K562 (cell line): ENCODE results near the gene SLC9A1. TPM values are rescaled to one million over a fixed set of nuclear protein-coding genes. Genes with fewer than 3 reads are reported as not detected.

Experiments used
- ARID2 ChIP-seq: fragments of 450-650 bp; IDR thresholded peaks from 2 replicates; pipeline ENCODE4 v1.6.1; 2017; ENCODE audit warnings: antibody characterized with exemption, mild to moderate bottlenecking
- CEBPG ChIP-seq, 3 experiments: fragments of 200-800 bp in 1 of 3; sonication (Bioruptor generic) in 1 of 3; sonication (generic) in 1 of 3; formaldehyde crosslinking in 1 of 3; IDR thresholded peaks in 2 of 3; conservative IDR thresholded peaks in 1 of 3; 2 replicates each; pipeline versions ENCODE4 v1.6.1 to v1.8.0; 2016 to 2022; ENCODE audit warnings: missing compliant biosample characterization in 2 of 3, missing genetic modification characterization in 2 of 3, mild to moderate bottlenecking in 1 of 3, missing genetic modification reagents in 1 of 3
- CTBP1 ChIP-seq: fragments of 450-650 bp; IDR thresholded peaks from 2 replicates; pipeline ENCODE4 v1.6.1; 2016; ENCODE audit warnings: borderline replicate concordance
- ELF2 ChIP-seq: fragments of 250-450 bp; sonication (Bioruptor Pico); IDR thresholded peaks from 2 replicates; pipeline ENCODE4 v1.5.0; 2021; ENCODE audit warnings: mild to moderate bottlenecking
- ERF ChIP-seq: fragments of 450-650 bp; formaldehyde crosslinking; IDR thresholded peaks from 2 replicates; pipeline ENCODE4 v1.4.0; 2020; ENCODE audit warnings: mild to moderate bottlenecking, mixed read lengths
- GMEB1 ChIP-seq: fragments of 250-450 bp; sonication (Bioruptor Pico); IDR thresholded peaks from 2 replicates; pipeline ENCODE4 v1.4.0; 2020; ENCODE audit warnings: mild to moderate bottlenecking
- HIVEP1 ChIP-seq: fragments of 250-450 bp; sonication (Bioruptor Pico); IDR thresholded peaks from 2 replicates; pipeline ENCODE4 v1.4.0; 2020; ENCODE audit warnings: mild to moderate bottlenecking
- KDM2B ChIP-seq: fragments of 250-450 bp; sonication (Bioruptor Pico); IDR thresholded peaks from 2 replicates; pipeline ENCODE4 v1.8.0; 2021; ENCODE audit warnings: mild to moderate bottlenecking, moderate library complexity
- LCOR ChIP-seq: sonication (generic); formaldehyde crosslinking; IDR thresholded peaks from 2 replicates; pipeline ENCODE4 v1.8.0; 2022; ENCODE audit warnings: mild to moderate bottlenecking, missing genetic modification reagents
- MAFG ChIP-seq: fragments of 450-650 bp; conservative IDR thresholded peaks from 2 replicates; pipeline ENCODE4 v1.6.1; 2016; ENCODE audit warnings: missing genetic modification characterization, missing compliant biosample characterization
- RBM22 ChIP-seq: fragments of 200-400 bp; formaldehyde crosslinking; IDR thresholded peaks from 2 replicates; pipeline ENCODE4 v1.6.1; 2018; ENCODE audit warnings: low read length, low read depth; ENCODE audit not compliant: poor library complexity, severe bottlenecking
- RCOR1 ChIP-seq, 2 experiments: IDR thresholded peaks; 2 replicates each; pipeline ENCODE4 v1.6.1; 2012; ENCODE audit warnings: low read depth in 2 of 2, low read length in 2 of 2, borderline replicate concordance in 1 of 2, improper control_type of control experiment in 1 of 2
- SMARCA4 ChIP-seq: fragments of 450-650 bp; IDR thresholded peaks from 2 replicates; pipeline ENCODE4 v1.6.1; 2016
- SREBF2 ChIP-seq: sonication (generic); formaldehyde crosslinking; IDR thresholded peaks from 2 replicates; pipeline ENCODE4 v1.4.0; 2020; ENCODE audit warnings: mild to moderate bottlenecking, missing genetic modification reagents
- STAG1 ChIP-seq: sonication (generic); formaldehyde crosslinking; IDR thresholded peaks from 2 replicates; pipeline ENCODE4 v1.5.0; 2020; ENCODE audit warnings: missing genetic modification reagents, borderline replicate concordance
- TCF3 ChIP-seq: sonication (generic); formaldehyde crosslinking; IDR thresholded peaks from 2 replicates; pipeline ENCODE4 v1.4.0; 2020; ENCODE audit warnings: mild to moderate bottlenecking, missing genetic modification reagents
- TEAD1 ChIP-seq, 2 experiments: fragments of 450-650 bp in 1 of 2; sonication (generic) in 1 of 2; formaldehyde crosslinking; IDR thresholded peaks; 2 replicates each; pipeline versions ENCODE4 v1.4.0 to v1.8.0; 2020 to 2022; ENCODE audit warnings: mild to moderate bottlenecking in 2 of 2, missing genetic modification reagents in 1 of 2
- ZBTB33 ChIP-seq: sonication (generic); formaldehyde crosslinking; IDR thresholded peaks from 2 replicates; pipeline ENCODE4 v1.8.1; 2023; ENCODE audit warnings: mild to moderate bottlenecking, missing genetic modification reagents
- ZNF134 ChIP-seq: fragments of 250-450 bp; sonication (Bioruptor Pico); conservative IDR thresholded peaks from 2 replicates; pipeline ENCODE4 v1.4.0; 2020
- ZNF217 ChIP-seq: sonication (generic); formaldehyde crosslinking; IDR thresholded peaks from 2 replicates; pipeline ENCODE4 v1.8.0; 2022; ENCODE audit warnings: mild to moderate bottlenecking, missing genetic modification reagents
- ZNF316 ChIP-seq: fragments of 450-650 bp; IDR thresholded peaks from 2 replicates; pipeline ENCODE4 v1.6.1; 2016
- ZNF324 ChIP-seq: fragments of 250-450 bp; sonication (Bioruptor Pico); IDR thresholded peaks from 2 replicates; pipeline ENCODE4 v1.4.0; 2020; ENCODE audit warnings: mild to moderate bottlenecking
- ZNF354B ChIP-seq: fragments of 250-450 bp; sonication (Bioruptor Pico); IDR thresholded peaks from 2 replicates; pipeline ENCODE4 v1.4.0; 2020
- ZSCAN32 ChIP-seq: fragments of 450-650 bp; formaldehyde crosslinking; IDR thresholded peaks from 2 replicates; pipeline ENCODE4 v1.4.0; 2020; ENCODE audit warnings: mild to moderate bottlenecking, moderate library complexity
- polyA plus RNA-seq, 8 experiments: library from polyadenylated mRNA; depleted of rRNA in 4 of 8; stranded (reverse) in 5 of 8; unstranded in 3 of 8; fragments of >200 nt; fragmentation: Nextera tagmentation in 2 of 8; fragmentation: Illumina TruSeq in 1 of 8; extraction: Ambion mirVana in 2 of 8; extraction: Trizol in 1 of 8; gene quantifications; 2 replicates each; pipeline versions ENCODE4 v1.2.1 to v1.2.3, GENCODE V29; 2011 to 2014; ENCODE audit warnings: inconsistent platforms in 1 of 8, missing spikeins in 1 of 8
- total RNA-seq, 7 experiments: library from RNA; depleted of rRNA in 6 of 7; stranded (reverse); fragments of >200 nt in 6 of 7; fragmentation: Illumina TruSeq in 2 of 7; extraction: Trizol in 2 of 7; gene quantifications; 2 replicates each; pipeline versions ENCODE4 v1.2.1 to v1.2.3, GENCODE V29; 2011 to 2021; ENCODE audit warnings: low replicate concordance in 1 of 7
- TF ChIP-seq, protein P1 (sequence below): fragments of 450-650 bp; IDR thresholded peaks from 2 replicates; pipeline ENCODE4 v1.6.1; 2016
- TF ChIP-seq, protein P2 (sequence below): fragments of 450-650 bp; IDR thresholded peaks from 2 replicates; pipeline ENCODE4 v1.6.1; 2016; ENCODE audit warnings: missing biosample characterization, missing genetic modification characterization

SLC9A1 gene
- total and polyA plus RNA-seq, 9 of the 15 experiments (the other 6 are each of a cell fraction or from before 2014, with no cell fraction given), result 0.59 to 14.4 (median 2.0) TPM

DNA sequence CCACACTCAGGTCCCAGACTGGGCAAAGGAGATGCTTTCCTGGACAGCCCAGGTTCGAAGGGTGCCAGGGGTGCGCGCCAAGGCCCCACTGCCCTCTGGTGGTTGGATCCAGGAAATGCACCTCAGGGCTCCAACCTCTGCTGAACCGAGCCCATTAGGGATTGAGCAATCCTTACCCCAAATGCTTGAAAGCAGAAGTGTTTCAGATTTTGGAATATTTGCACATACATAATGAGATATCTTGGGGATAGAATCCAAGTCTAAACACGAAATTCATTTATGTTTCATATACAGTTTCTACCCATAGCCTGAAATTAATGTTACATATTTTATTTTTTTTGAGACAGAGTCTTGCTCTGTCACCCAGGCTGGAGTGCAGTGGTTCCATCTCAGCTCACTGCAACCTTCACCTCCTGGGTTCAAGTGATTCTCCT, 57.4 kb downstream of the SLC9A1 start (continued):
- TF ChIP-seq GMEB1 (CRISPR knock-in tag), result no peak
- no peak for TF ChIP-seq SREBF2 (CRISPR knock-in tag)
- TF ChIP-seq ZNF217, result no peak
- TF ChIP-seq ARID2, result peak; percentile 98
- TF ChIP-seq STAG1, result peak; percentile 98
- no peak for TF ChIP-seq MAFG (tag)
- TF ChIP-seq ZBTB33 (CRISPR knock-in tag), result peak; percentile 60; the same call in 1 of the 2 replicates
- TF ChIP-seq, protein P1, sequence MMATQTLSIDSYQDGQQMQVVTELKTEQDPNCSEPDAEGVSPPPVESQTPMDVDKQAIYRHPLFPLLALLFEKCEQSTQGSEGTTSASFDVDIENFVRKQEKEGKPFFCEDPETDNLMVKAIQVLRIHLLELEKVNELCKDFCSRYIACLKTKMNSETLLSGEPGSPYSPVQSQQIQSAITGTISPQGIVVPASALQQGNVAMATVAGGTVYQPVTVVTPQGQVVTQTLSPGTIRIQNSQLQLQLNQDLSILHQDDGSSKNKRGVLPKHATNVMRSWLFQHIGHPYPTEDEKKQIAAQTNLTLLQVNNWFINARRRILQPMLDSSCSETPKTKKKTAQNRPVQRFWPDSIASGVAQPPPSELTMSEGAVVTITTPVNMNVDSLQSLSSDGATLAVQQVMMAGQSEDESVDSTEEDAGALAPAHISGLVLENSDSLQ, result no peak
- TF ChIP-seq ZNF134 (CRISPR knock-in tag), result 0 out of 2 replicates have a peak, but pooled peaks have one; percentile 12
- TF ChIP-seq LCOR (CRISPR knock-in tag), result peak; percentile 91
- TF ChIP-seq RBM22, result no peak
- TF ChIP-seq, protein P2, sequence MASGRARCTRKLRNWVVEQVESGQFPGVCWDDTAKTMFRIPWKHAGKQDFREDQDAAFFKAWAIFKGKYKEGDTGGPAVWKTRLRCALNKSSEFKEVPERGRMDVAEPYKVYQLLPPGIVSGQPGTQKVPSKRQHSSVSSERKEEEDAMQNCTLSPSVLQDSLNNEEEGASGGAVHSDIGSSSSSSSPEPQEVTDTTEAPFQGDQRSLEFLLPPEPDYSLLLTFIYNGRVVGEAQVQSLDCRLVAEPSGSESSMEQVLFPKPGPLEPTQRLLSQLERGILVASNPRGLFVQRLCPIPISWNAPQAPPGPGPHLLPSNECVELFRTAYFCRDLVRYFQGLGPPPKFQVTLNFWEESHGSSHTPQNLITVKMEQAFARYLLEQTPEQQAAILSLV (tag), result peak; percentile 82
- peak; percentile 82 to 83; a peak in 3 of 4 replicates for TF ChIP-seq RCOR1 (IDR thresholded peaks at IDR 0.05; ENCODE audit: borderline replicate concordance in 1 of 2, low read depth in 2 of 2, low read length in 2 of 2)
- TF ChIP-seq ZNF354B (CRISPR knock-in tag), result no peak
- 0 out of 4 replicates have a peak, but pooled peaks of 1 of the 2 experiments have one; percentile 36 for TF ChIP-seq TEAD1 (CRISPR knock-in tag; IDR thresholded peaks at IDR 0.05)
- no peak for TF ChIP-seq ZNF316
- no peak for TF ChIP-seq SMARCA4
- TF ChIP-seq HIVEP1, result no peak
- TF ChIP-seq ZSCAN32 (CRISPR knock-in tag), result 0 out of 2 replicates have a peak, but pooled peaks have one; percentile 21
- TF ChIP-seq TCF3 (CRISPR knock-in tag), result no peak
- TF ChIP-seq ELF2 (CRISPR knock-in tag), result 0 out of 2 replicates have a peak, but pooled peaks have one; percentile 54
- TF ChIP-seq ZNF324 (CRISPR knock-in tag), result 0 out of 2 replicates have a peak, but pooled peaks have one; percentile 22
- TF ChIP-seq ERF (CRISPR knock-in tag), result 0 out of 2 replicates have a peak, but pooled peaks have one; percentile 39
- TF ChIP-seq CTBP1, result peak; percentile 72; the same call in 1 of the 2 replicates
- TF ChIP-seq KDM2B (CRISPR knock-in tag), result no peak
- TF ChIP-seq CEBPG (CRISPR knock-in tag; IDR thresholded peaks at IDR 0.05), result peak; percentile 98
- peak; percentile 98 to 99 for TF ChIP-seq CEBPG (tag; conservative IDR thresholded peaks at IDR 0.05 in 1 of 2, IDR thresholded peaks at IDR 0.05 in 1 of 2)
